Measurements from ENCODE around the gene DEK.

GRCh38 chr6:18279422-18279821 lies 15.1 kb upstream of the DEK start:
- TF ChIP-seq CTCF (IDR thresholded peaks at IDR 0.05) (no peak), EZH2 (IDR thresholded peaks at IDR 0.05; ENCODE audit: borderline replicate concordance, insufficient read depth, low read depth, low read length, poor library complexity, severe bottlenecking) (no peak)
